Keratinocyte (primary cell): Measurements from ENCODE around the gene TLR1. TPM values are rescaled to one million over a fixed set of nuclear protein-coding genes. Genes with fewer than 3 reads are reported as not detected.

Experiments
- DNase-seq: peaks from one replicate; pipeline ENCODE4 v3.0.0-alpha.2; 2011; ENCODE audit warnings: low read depth, missing footprints, low spot score
- FAIRE-seq: peaks from 2 replicates; lab custom pipeline; 2011; peaks lifted over from hg19 to GRCh38; lab: Jason Lieb, UNC
- H2AFZ ChIP-seq: 2 replicates; pipeline ENCODE4 v1.6.0; 2012; ENCODE audit warnings: low read length, control low read depth, inconsistent platforms; ENCODE audit not compliant: control insufficient read depth
- H3K27ac ChIP-seq: 2 replicates; pipeline ENCODE4 v1.5.1; 2011; ENCODE audit warnings: low read length; ENCODE audit not compliant: control insufficient read depth, insufficient read depth
- H3K27me3 ChIP-seq: 3 replicates; pipeline ENCODE4 v1.6.0; 2011; ENCODE audit warnings: low read length; ENCODE audit not compliant: control insufficient read depth, insufficient read depth; ENCODE audit errors: extremely low read depth
- H3K36me3 ChIP-seq, 2 experiments: 2 replicates in 1 of 2; 3 replicates in 1 of 2; pipeline ENCODE4 v1.5.1; 2011; ENCODE audit warnings: low read length in 2 of 2, mild to moderate bottlenecking in 1 of 2; ENCODE audit not compliant: control insufficient read depth in 2 of 2, insufficient read depth in 2 of 2; ENCODE audit errors: extremely low read depth in 1 of 2
- H3K4me1 ChIP-seq: 3 replicates; pipeline ENCODE4 v1.5.1; 2011; ENCODE audit warnings: low read length; ENCODE audit not compliant: control insufficient read depth, insufficient read depth; ENCODE audit errors: extremely low read depth
- H3K4me2 ChIP-seq: 3 replicates; pipeline ENCODE4 v1.6.0; 2011; ENCODE audit warnings: low read depth, low read length; ENCODE audit not compliant: control insufficient read depth, insufficient read depth; ENCODE audit errors: extremely low read depth
- H3K4me3 ChIP-seq, 3 experiments: fragments of 200-600 bp in 1 of 3; sonication (generic) in 1 of 3; 2 replicates in 2 of 3; 3 replicates in 1 of 3; pipeline ENCODE4 v1.5.1; 2011 to 2016; ENCODE audit warnings: low read length in 3 of 3, mild to moderate bottlenecking in 3 of 3, control low read depth in 2 of 3, inconsistent platforms in 1 of 3, low read depth in 1 of 3, mixed read lengths in 1 of 3, mixed run types in 1 of 3, moderate library complexity in 1 of 3; ENCODE audit not compliant: control insufficient read depth in 2 of 3, insufficient read depth in 2 of 3; ENCODE audit errors: extremely low read depth in 1 of 3
- H3K79me2 ChIP-seq: 2 replicates; pipeline ENCODE4 v1.6.0; 2012; ENCODE audit warnings: low read length; ENCODE audit not compliant: control insufficient read depth, insufficient read depth
- H3K9ac ChIP-seq: 3 replicates; pipeline ENCODE4 v1.6.0; 2011; ENCODE audit warnings: low read length; ENCODE audit not compliant: control insufficient read depth, insufficient read depth; ENCODE audit errors: extremely low read depth
- H3K9me1 ChIP-seq: 3 replicates; pipeline ENCODE4 v1.6.0; 2011; ENCODE audit warnings: low read length; ENCODE audit not compliant: control insufficient read depth, insufficient read depth; ENCODE audit errors: extremely low read depth
- H3K9me3 ChIP-seq: 2 replicates; pipeline ENCODE4 v1.5.1; 2012; ENCODE audit warnings: low read depth, low read length; ENCODE audit not compliant: control insufficient read depth
- H4K20me1 ChIP-seq: 3 replicates; pipeline ENCODE4 v1.6.0; 2011; ENCODE audit warnings: low read length; ENCODE audit not compliant: control insufficient read depth, insufficient read depth; ENCODE audit errors: extremely low read depth
- CTCF ChIP-seq, 3 experiments: IDR thresholded peaks in 1 of 3; conservative IDR thresholded peaks in 1 of 3; optimal IDR thresholded peaks in 1 of 3; 2 replicates in 2 of 3; 3 replicates in 1 of 3; pipeline versions ENCODE3 to v1.5.1; 2011; ENCODE audit warnings: low read length in 3 of 3, mild to moderate bottlenecking in 3 of 3, moderate library complexity in 2 of 3, control low read depth in 1 of 3, inconsistent platforms in 1 of 3; ENCODE audit not compliant: insufficient read depth in 2 of 3; ENCODE audit errors: extremely low read depth in 1 of 3
- EZH2 ChIP-seq: IDR thresholded peaks from one replicate; pipeline ENCODE4 v1.6.1; 2012; ENCODE audit warnings: inconsistent platforms, mild to moderate bottlenecking, low read length, moderate library complexity
- dilution Hi-C: fragments of 300-500 bp; cut with MboI; formaldehyde crosslinking; loops from one replicate; pipeline ENCODE4 v1.7.0; 2020; ENCODE audit warnings: low sequenced_read_pairs; ENCODE audit not compliant: extremely low pct_ligation_motif_present
- polyA plus RNA-seq, 5 experiments: library from polyadenylated mRNA; depleted of rRNA in 3 of 5; stranded (reverse) in 3 of 5; stranded (forward) in 1 of 5; unstranded in 1 of 5; fragments of >200 nt; gene quantifications; 1 replicate in 1 of 5; 2 replicates in 3 of 5; 3 replicates in 1 of 5; pipeline versions ENCODE4 v1.2.1 to v1.2.3, GENCODE V29; 2011 to 2012; ENCODE audit warnings: missing spikeins in 2 of 5, low read depth in 1 of 5, low replicate concordance in 1 of 5

Gene TLR1
- polyA plus RNA-seq, 1 donor (not counting 4 experiments of a cell fraction or from before 2014, with no cell fraction given), result 0.73 TPM

GRCh38 chr4:38802561-38803355, 1.8 kb downstream of the TLR1 start:
- H3K27ac ChIP-seq, result no peak overlapping the region
- dilution Hi-C loops, result no loop called here
- no peak for FAIRE-seq

GRCh38 chr4:38800961-38801450, 3.6 kb downstream of the TLR1 start:
- H3K27me3 ChIP-seq, result no peaks in the 10 kb centered on the region
- dilution Hi-C loops, result no loop called here
- no peak overlapping the region for H3K4me3 ChIP-seq
- no peaks in the 10 kb centered on the region for H3K36me3 ChIP-seq
- H3K79me2 ChIP-seq, result no peaks in the 10 kb centered on the region
- H3K9ac ChIP-seq, result no peak overlapping the region
- no peak overlapping the region for H3K4me2 ChIP-seq
- H4K20me1 ChIP-seq, result no peaks in the 10 kb centered on the region
- H3K9me3 ChIP-seq, result no peaks in the 10 kb centered on the region
- no peak for TF ChIP-seq CTCF (optimal IDR thresholded peaks at IDR 0.05 in 1 of 3, IDR thresholded peaks at IDR 0.05 in 1 of 3, conservative IDR thresholded peaks at IDR 0.05 in 1 of 3; ENCODE audit: extremely low read depth in 1 of 3, insufficient read depth in 2 of 3, low read length in 3 of 3)
- TF ChIP-seq EZH2, result no peak
- H3K4me1 ChIP-seq, result no peaks in the 10 kb centered on the region
- H3K27ac ChIP-seq, result no peak overlapping the region
- no peak for DNase-seq
- no peak overlapping the region for H2AFZ ChIP-seq
- no peak for FAIRE-seq
- no peaks in the 10 kb centered on the region for H3K9me1 ChIP-seq

More at GRCh38 chr4:38802561-38803355, 1.8 kb downstream of the TLR1 start:
- Histone ChIP-seq H3K4me2 (no peak overlapping the region), H3K9me3 (no peaks in the 10 kb centered on the region), H3K79me2 (no peaks in the 10 kb centered on the region), H3K4me3 (no peak overlapping the region), H4K20me1 (no peaks in the 10 kb centered on the region), H3K9me1 (no peaks in the 10 kb centered on the region), H2AFZ (no peak overlapping the region), H3K9ac (no peak overlapping the region), H3K27me3 (no peaks in the 10 kb centered on the region), H3K4me1 (no peaks in the 10 kb centered on the region), H3K36me3 (no peaks in the 10 kb centered on the region)
- TF ChIP-seq EZH2 (no peak), CTCF (optimal IDR thresholded peaks at IDR 0.05 in 1 of 3, IDR thresholded peaks at IDR 0.05 in 1 of 3, conservative IDR thresholded peaks at IDR 0.05 in 1 of 3; ENCODE audit: extremely low read depth in 1 of 3, insufficient read depth in 2 of 3, low read length in 3 of 3) (no peak)
- no peak for DNase-seq
